ENCODE results near the gene XPC. TPM values are rescaled to one million over a fixed set of nuclear protein-coding genes. Genes with fewer than 3 reads are reported as not detected.

XPC gene
- total RNA-seq, 5 donors from 2014 or later (not counting 1 experiment from before 2014, with no cell fraction given), result 67.8 to 90.7 (median 76.9) TPM

DNA sequence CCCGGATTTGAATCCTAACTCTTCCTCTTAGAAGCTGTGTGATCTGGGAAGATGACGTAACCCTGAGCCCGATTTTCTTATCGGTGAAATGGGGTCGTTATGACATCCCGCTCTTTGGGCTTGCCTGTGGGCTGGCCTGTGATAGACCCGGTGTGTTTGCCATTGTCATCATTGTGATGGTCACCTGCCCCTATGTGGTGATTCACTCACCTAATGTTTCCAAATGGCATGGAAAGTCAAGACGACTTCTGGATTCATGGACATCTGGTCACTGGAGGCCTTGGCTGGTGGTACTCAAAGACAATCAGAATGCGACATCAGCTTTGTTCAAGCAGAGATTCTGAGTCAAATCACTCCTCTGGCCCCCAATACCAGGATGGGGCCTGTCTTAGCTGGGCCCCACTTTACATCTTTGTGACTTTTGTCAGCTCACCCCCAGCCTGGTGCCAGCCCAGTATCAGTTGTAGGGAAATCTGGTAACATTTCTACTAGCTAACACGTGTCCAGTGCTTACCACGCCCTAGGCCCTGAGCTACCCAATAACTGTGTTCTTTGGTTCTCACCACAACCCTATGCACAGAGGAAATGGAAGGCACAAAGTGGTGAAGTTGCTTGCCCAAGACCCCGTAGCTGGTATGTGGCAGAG lies 50.8 kb downstream of the XPC start:
- no peak overlapping the region for H3K27ac Mint-ChIP-seq

GRCh38 chr3:14126887-14127505 lies 51.4 kb downstream of the XPC start:
- no peak for ATAC-seq (replicated peaks in 1 of 4)

More for the DNA sequence above, 50.8 kb downstream of the XPC start:
- H3K9me3 Mint-ChIP-seq, result no peaks in the 10 kb centered on the region
- H3K4me1 Mint-ChIP-seq, result peaks cover 48 to 54% (median 53%) of the 10 kb centered on the region in 3 donors
- no peak for ATAC-seq (replicated peaks in 1 of 4)
- Histone ChIP-seq H3K27me3 (replicated peaks in 1 of 2; ENCODE audit: control insufficient read depth in 2 of 2, extremely low read depth in 1 of 2, insufficient read depth in 2 of 2, low read length in 1 of 2) (no peaks in the 10 kb centered on the region), H3K9me3 (no peaks in the 10 kb centered on the region), H3K4me1 (ENCODE audit: control insufficient read depth in 1 of 2, extremely low read depth in 1 of 2, insufficient read depth in 2 of 2, low read length in 2 of 2) (peaks cover 23 to 41% of the 10 kb centered on the region in 2 experiments), H3K27ac (ENCODE audit: low read length) (no peak overlapping the region), H3K36me3 (ENCODE audit: control insufficient read depth in 2 of 2, extremely low read depth in 1 of 2, insufficient read depth in 1 of 2, low read length in 1 of 2) (peaks cover 30 to 46% of the 10 kb centered on the region in 2 donors), H3K4me3 (ENCODE audit: control insufficient read depth in 1 of 2, extremely low read depth in 1 of 2, low read length in 1 of 2) (no peak overlapping the region)
- CTCF ChIA-PET, result no interaction called here
- H3K27me3 Mint-ChIP-seq, result no peaks in the 10 kb centered on the region
- peak overlapping the region in 2 of 3 donors; percentile 37 to 59 for H3K4me3 Mint-ChIP-seq
- no peak for DNase-seq
- peaks cover 48% of the 10 kb centered on the region for H3K36me3 Mint-ChIP-seq
- POLR2A ChIA-PET, result interaction anchor here in 1 of 2 donors (0.6 to 1.6 kb wide), 3 partner anchors 13 to 51 kb away, joined by 3 to 4 read pairs (median 4); partner anchors contain the start of genes LSM3 and XPC
- 88% methylated on average over 10 of the region's 12 CpGs for WGBS (ENCODE audit: insufficient coverage)

DNA sequence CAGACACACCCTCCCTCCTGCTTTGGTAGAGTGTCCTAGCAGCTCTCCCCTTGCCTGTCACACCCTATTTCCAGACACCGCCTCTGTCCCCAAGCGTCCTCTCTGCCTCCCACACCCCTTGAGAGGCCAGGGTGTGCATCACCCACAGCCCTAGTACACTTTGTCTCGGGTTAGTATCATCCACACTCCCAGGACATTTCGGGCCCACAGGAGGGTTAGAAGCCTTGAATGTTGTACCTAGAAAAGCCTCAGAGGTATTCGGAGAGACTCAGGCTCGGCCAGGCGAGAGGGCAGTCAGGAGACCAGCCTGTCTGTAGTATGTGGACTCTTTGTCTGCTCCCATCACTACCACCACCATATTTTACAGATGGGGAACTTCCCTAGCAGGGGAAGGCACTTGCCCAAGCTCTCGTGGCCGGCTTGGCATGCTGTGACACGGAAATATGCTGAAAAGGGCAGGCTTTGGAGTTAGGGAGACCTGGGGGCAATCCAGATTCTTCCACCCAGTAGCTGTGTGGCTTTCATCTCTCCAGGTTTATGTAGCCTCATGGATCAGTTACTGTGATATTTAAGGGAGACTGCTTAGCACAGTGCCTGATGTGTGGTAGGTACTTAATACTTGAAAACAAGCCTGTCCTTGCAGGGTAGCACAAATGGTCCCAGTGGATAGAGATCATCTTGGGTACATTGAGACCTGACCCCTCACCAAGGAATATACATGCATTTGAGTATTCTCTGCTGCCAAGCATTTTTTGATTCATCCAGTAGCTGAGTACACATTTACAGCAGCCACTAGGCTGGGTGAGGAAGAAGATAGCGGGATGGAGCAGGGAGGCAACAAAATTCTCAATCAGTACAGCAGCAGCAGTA lies 52.1 kb downstream of the XPC start:
- Histone ChIP-seq H3K27me3 (replicated peaks in 1 of 2; ENCODE audit: control insufficient read depth in 2 of 2, extremely low read depth in 1 of 2, insufficient read depth in 2 of 2, low read length in 1 of 2) (no peaks in the 10 kb centered on the region), H3K36me3 (ENCODE audit: control insufficient read depth in 2 of 2, extremely low read depth in 1 of 2, insufficient read depth in 1 of 2, low read length in 1 of 2) (peaks cover 25 to 37% of the 10 kb centered on the region in 2 donors), H3K9me3 (no peaks in the 10 kb centered on the region), H3K4me1 (ENCODE audit: control insufficient read depth in 1 of 2, extremely low read depth in 1 of 2, insufficient read depth in 2 of 2, low read length in 2 of 2) (peaks cover 23 to 41% of the 10 kb centered on the region in 2 experiments), H3K27ac (ENCODE audit: low read length) (no peak overlapping the region), H3K4me3 (ENCODE audit: control insufficient read depth in 1 of 2, extremely low read depth in 1 of 2, low read length in 1 of 2) (peak overlapping the region; percentile 97 to 98)
- POLR2A ChIA-PET, result interaction anchor here (0.9 to 4.4 kb wide), 4 partner anchors 17 to 53 kb away, joined by 3 to 60 read pairs (median 24); partner anchors contain the start of genes LSM3 (in 1 of the 2) and XPC (in 1 of the 2)
- WGBS (ENCODE audit: insufficient coverage), result 50% methylated on average over 5 of the region's 11 CpGs
- H3K36me3 Mint-ChIP-seq, result peaks cover 41% of the 10 kb centered on the region
- ATAC-seq (replicated peaks in 1 of 4) (no peak), DNase-seq (peak in 1 of 35 experiments; percentile 8)
- peak overlapping the region; percentile 93 to 95 (median 94) for H3K4me3 Mint-ChIP-seq
- peaks cover 57 to 65% (median 63%) of the 10 kb centered on the region in 3 donors for H3K4me1 Mint-ChIP-seq
- no peaks in the 10 kb centered on the region for H3K9me3 Mint-ChIP-seq
- CTCF ChIA-PET, result interaction anchor here in 1 of 2 donors (0.9 to 2.6 kb wide), 6 partner anchors 17 to 469 kb away, joined by 3 to 26 read pairs (median 8); no protein-coding TSS in a partner anchor
- peak overlapping the region; percentile 90 to 91 for H3K27ac Mint-ChIP-seq
- H3K27me3 Mint-ChIP-seq, result no peaks in the 10 kb centered on the region

More at GRCh38 chr3:14126887-14127505, 51.4 kb downstream of the XPC start:
- Histone ChIP-seq H3K27ac (ENCODE audit: low read length) (no peak overlapping the region), H3K9me3 (no peaks in the 10 kb centered on the region), H3K4me1 (ENCODE audit: control insufficient read depth in 1 of 2, extremely low read depth in 1 of 2, insufficient read depth in 2 of 2, low read length in 2 of 2) (peaks cover 23 to 41% of the 10 kb centered on the region in 2 experiments), H3K36me3 (ENCODE audit: control insufficient read depth in 2 of 2, extremely low read depth in 1 of 2, insufficient read depth in 1 of 2, low read length in 1 of 2) (peaks cover 27 to 41% of the 10 kb centered on the region in 2 donors), H3K27me3 (replicated peaks in 1 of 2; ENCODE audit: control insufficient read depth in 2 of 2, extremely low read depth in 1 of 2, insufficient read depth in 2 of 2, low read length in 1 of 2) (no peaks in the 10 kb centered on the region), H3K4me3 (ENCODE audit: control insufficient read depth in 1 of 2, extremely low read depth in 1 of 2, low read length in 1 of 2) (no peak overlapping the region)
- H3K36me3 Mint-ChIP-seq, result peaks cover 42% of the 10 kb centered on the region
- H3K4me1 Mint-ChIP-seq, result peaks cover 54 to 60% (median 59%) of the 10 kb centered on the region in 3 donors
- DNase-seq, result peak in 2 of 35 experiments; percentile 0 to 17
- ChIA-PET CTCF (no interaction called here), POLR2A (interaction anchor here in 1 of 2 donors (0.7 to 4.4 kb wide), 3 partner anchors 14 to 17 kb away, joined by 4 to 60 read pairs (median 4); no protein-coding TSS in a partner anchor)
- H3K27ac Mint-ChIP-seq, result no peak overlapping the region
- WGBS (ENCODE audit: insufficient coverage), result no CpG with 5 or more reads among the region's 5 CpGs
- H3K4me3 Mint-ChIP-seq, result peak overlapping the region; percentile 93 to 95 (median 94)
- H3K9me3 Mint-ChIP-seq, result no peaks in the 10 kb centered on the region
- no peaks in the 10 kb centered on the region for H3K27me3 Mint-ChIP-seq

- Mint-ChIP-seq H3K27me3 (no peaks in the 10 kb centered on the region), H3K4me1 (peaks cover 60 to 70% (median 64%) of the 10 kb centered on the region in 3 donors), H3K27ac (peak overlapping the region; percentile 90 to 91), H3K36me3 (peaks cover 42% of the 10 kb centered on the region), H3K4me3 (peak overlapping the region; percentile 93 to 95 (median 94)), H3K9me3 (no peaks in the 10 kb centered on the region)
- Histone ChIP-seq H3K36me3 (ENCODE audit: control insufficient read depth in 2 of 2, extremely low read depth in 1 of 2, insufficient read depth in 1 of 2, low read length in 1 of 2) (peaks cover 16 to 30% of the 10 kb centered on the region in 2 donors), H3K4me3 (ENCODE audit: control insufficient read depth in 1 of 2, extremely low read depth in 1 of 2, low read length in 1 of 2) (peak overlapping the region; percentile 97 to 98), H3K4me1 (ENCODE audit: control insufficient read depth in 1 of 2, extremely low read depth in 1 of 2, insufficient read depth in 2 of 2, low read length in 2 of 2) (peaks cover 23 to 41% of the 10 kb centered on the region in 2 experiments), H3K9me3 (no peaks in the 10 kb centered on the region), H3K27ac (ENCODE audit: low read length) (peak overlapping the region; percentile 86), H3K27me3 (replicated peaks in 1 of 2; ENCODE audit: control insufficient read depth in 2 of 2, extremely low read depth in 1 of 2, insufficient read depth in 2 of 2, low read length in 1 of 2) (no peaks in the 10 kb centered on the region)
- peak in 22 of 35 experiments; percentile 19 to 64 (median 34) for DNase-seq
- ATAC-seq (replicated peaks in 1 of 4), result peak; percentile 21 to 31 (median 25)
- CTCF ChIA-PET, result interaction anchor here (0.6 to 2.6 kb wide), 10 partner anchors 17 to 1547 kb away, joined by 3 to 26 read pairs (median 5); partner anchors contain the start of genes LSM3 (in 1 of the 2) and XPC (in 1 of the 2)
- WGBS (ENCODE audit: insufficient coverage), result 0% methylated on average over 27 of the region's 44 CpGs
- POLR2A ChIA-PET, result interaction anchor here (0.6 to 4.4 kb wide), 11 partner anchors 16 to 607 kb away, joined by 3 to 60 read pairs (median 5); partner anchors contain the start of genes LSM3 (in 2 of the 2), XPC (in 2 of the 2) and CCDC174 (in 1 of the 2)
These were observed 53.0 kb downstream of the XPC start for GRCh38 chr3:14125193-14126016.

GRCh38 chr3:14124615-14125192 lies 53.7 kb downstream of the XPC start, which contains the start of the genes CHCHD4 and TMEM43:
TSS of gene CHCHD4 (minus strand) at chr3:14124870. CDS start at chr3:14124676, 194 bp downstream.
TSS of gene TMEM43 (plus strand) at chr3:14125052. CDS start at chr3:14125194, 142 bp downstream.
- peaks cover 61 to 73% (median 63%) of the 10 kb centered on the region in 3 donors for H3K4me1 Mint-ChIP-seq
- H3K9me3 Mint-ChIP-seq, result no peaks in the 10 kb centered on the region
- ChIA-PET CTCF (interaction anchor here (0.6 to 2.6 kb wide), 11 partner anchors 18 to 1546 kb away, joined by 3 to 26 read pairs (median 5); partner anchors contain the start of genes LSM3 (in 1 of the 2) and XPC (in 1 of the 2)), POLR2A (interaction anchor here (0.6 to 4.4 kb wide), 11 partner anchors 17 to 608 kb away, joined by 3 to 60 read pairs (median 4); partner anchors contain the start of genes LSM3 (in 2 of the 2), XPC (in 2 of the 2) and CCDC174 (in 1 of the 2))
- ATAC-seq (replicated peaks in 1 of 4), result peak; percentile 91 to 93 (median 92)
- peak; percentile 88 to 100 (median 98) for DNase-seq
- H3K4me3 Mint-ChIP-seq, result peak within 1 kb of the TSS; percentile 93 to 95 (median 94)
- Histone ChIP-seq H3K36me3 (ENCODE audit: control insufficient read depth in 2 of 2, extremely low read depth in 1 of 2, insufficient read depth in 1 of 2, low read length in 1 of 2) (peaks cover 12 to 30% of the 10 kb centered on the region in 2 donors), H3K4me1 (ENCODE audit: control insufficient read depth in 1 of 2, extremely low read depth in 1 of 2, insufficient read depth in 2 of 2, low read length in 2 of 2) (peaks cover 23 to 41% of the 10 kb centered on the region in 2 experiments), H3K27me3 (replicated peaks in 1 of 2; ENCODE audit: control insufficient read depth in 2 of 2, extremely low read depth in 1 of 2, insufficient read depth in 2 of 2, low read length in 1 of 2) (no peaks in the 10 kb centered on the region), H3K4me3 (ENCODE audit: control insufficient read depth in 1 of 2, extremely low read depth in 1 of 2, low read length in 1 of 2) (peak within 1 kb of the TSS; percentile 97 to 98), H3K27ac (ENCODE audit: low read length) (peak within 1 kb of the TSS; percentile 86), H3K9me3 (no peaks in the 10 kb centered on the region)
- peak within 1 kb of the TSS; percentile 90 to 92 for H3K27ac Mint-ChIP-seq
- WGBS (ENCODE audit: insufficient coverage), result 0% methylated on average over 55 of the region's 55 CpGs
- no peaks in the 10 kb centered on the region for H3K27me3 Mint-ChIP-seq
- peaks cover 44% of the 10 kb centered on the region for H3K36me3 Mint-ChIP-seq

Measured in T-cell (primary cell).